GM21447 (cell line): ENCODE data around the gene EPB41L4B.
"Not testable (repeated sequence)": the region's sequence is repeated elsewhere in the genome, so short reads cannot be mapped to it uniquely, and the experiment has no call there.

Source experiments
- ATAC-seq: cut with Tn5 transposase; IDR thresholded peaks from one replicate; pipeline ENCODE4 v1.9.1; 2021; ENCODE audit not compliant: unreplicated experiment

EPB41L4B gene

DNA sequence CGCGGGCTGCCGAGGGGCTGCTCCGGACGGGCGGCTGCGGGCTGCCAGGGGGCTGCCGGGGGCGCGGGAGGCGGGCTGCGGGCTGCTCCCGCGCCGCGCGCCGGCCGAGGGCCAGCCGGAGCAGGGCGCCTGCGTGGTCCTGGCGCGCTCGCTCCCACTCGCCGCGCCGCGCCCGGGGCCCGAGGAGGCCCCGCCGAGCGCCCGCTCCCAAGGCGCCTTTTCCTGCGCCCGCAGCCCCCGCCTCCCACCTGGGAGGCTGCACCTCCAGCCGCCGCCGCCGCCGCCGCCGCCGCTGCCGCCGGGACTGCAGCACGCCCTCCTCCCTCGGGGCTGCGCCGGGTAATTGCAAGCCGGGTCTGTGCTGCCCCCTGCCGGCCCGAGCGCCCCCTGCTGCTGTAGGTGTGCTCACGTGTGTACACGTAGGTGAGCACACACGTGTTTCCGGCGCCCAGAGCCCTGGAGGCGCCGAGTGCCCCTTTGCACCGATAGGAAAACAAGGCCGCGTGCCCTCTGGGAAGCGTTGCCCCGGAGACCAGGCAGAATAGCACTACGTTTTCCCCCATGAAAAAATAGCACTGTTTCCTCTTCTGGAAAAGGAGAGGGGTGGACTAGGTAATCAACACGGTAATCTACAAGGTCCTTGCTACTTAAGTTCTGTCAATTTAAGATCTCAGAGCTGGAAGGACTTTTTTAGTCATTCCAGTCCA lies at the start of gene EPB41L4B:
EPB41L4B (minus strand) TSS at position 318 of the 707 bp plus-strand sequence. CDS start 613 bp downstream, outside the sequence.
- ATAC-seq, result peak; percentile 95

DNA sequence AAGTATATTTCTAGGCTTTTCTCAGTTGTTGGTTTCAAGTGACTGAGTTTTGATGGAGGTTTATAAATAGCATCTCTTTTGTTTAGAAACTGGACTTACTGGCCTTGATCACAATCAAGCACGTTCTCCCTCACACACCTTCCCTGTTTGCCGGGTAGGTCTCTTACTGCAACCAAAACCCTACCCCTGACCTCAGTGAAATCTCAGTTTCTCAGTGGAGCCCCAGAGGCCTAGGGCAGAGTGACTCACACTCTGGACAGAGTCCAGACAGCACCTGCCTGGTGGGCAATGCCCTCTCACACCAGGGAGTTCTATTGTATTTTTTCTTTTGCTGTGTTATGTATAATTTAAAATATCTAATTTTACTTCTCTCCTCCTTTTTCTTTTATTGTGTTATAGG lies 48.4 kb upstream of the EPB41L4B start:
- peak; percentile 75 for ATAC-seq

DNA sequence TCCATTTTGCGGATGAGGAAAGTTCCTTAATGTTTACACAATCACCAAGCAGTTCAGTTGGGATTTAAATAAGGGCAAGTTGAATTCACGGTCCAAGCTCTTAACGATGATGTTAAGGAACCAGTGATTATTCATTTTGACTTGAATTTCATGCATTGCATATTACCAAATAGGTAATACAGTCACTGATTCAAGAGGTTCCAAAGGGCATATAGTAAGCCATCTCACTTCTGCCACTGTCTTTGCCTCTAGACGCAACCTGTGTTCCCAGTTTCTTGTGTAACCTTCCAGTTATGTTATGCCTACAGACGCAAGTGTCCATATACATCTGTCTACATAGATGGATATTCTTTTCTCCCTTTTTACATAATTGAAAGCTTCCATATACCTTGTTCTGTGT lies 39.9 kb upstream of the EPB41L4B start:
- ATAC-seq, result no peak

DNA sequence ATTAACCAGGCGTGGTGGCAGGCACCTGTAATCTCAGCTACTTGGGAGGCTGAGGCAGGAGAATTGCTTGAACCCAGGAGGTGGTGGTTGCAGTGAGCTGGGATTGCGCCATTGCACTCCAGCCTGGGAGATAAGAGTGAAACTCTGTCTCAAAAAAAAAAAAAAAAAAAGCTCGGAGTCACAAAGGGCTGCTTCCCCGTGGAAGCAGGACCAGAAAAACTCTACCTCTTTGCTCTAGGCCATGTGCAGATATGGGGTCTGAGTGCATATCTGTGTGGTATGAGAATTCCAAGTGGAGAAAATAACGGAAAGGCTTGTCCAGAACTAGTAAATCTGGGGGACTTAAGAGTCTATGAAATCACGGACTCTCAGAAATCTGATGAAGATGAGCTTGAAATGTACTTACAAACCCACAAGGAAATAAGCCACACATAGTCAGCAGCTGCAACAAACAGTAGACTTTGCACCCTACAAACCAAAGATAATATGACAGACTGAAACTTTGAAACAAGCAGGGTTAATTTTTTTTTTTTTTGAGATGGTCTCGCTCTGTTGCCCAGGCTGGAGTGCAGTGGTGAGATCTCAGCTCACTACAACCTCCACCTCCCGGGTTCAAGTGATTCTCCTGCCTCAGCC lies 38.2 kb upstream of the EPB41L4B start:
- not testable (repeated sequence) for ATAC-seq

DNA sequence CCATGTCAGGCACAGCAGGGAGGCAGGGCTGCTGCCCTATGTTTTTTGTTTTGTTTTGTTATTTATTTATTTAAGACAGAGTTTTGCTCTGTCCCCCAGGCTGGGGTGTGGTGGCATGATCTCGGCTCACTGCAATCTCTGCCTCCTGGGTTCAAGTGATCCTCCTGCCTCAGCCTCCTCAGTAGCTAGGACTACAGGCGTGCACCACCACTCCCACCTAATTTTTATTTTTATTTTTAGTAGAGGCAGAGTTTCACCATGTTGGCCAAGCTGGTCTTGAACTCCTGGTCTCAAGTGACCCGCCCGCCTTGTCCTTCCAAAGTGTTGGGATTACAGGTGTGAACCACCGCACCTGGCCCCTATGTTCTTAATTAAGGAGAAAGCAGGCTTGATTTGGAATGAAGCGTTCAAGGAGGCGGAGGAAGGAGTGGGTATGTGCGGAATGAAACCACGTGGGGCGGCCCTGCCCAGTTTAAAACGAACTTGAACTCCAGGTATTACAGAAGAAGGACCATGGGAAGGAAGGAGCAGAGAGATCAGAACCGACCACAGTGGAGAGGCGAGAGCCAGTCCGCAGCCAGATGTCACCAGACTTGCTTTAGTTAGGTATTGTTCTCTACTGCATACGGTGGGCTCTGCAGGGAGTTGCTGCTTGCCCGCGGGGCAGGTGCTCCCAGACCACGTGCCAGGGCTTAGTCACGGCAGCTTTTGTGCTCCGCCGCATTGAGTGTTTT lies 34.9 kb upstream of the EPB41L4B start:
- ATAC-seq, result no peak

DNA sequence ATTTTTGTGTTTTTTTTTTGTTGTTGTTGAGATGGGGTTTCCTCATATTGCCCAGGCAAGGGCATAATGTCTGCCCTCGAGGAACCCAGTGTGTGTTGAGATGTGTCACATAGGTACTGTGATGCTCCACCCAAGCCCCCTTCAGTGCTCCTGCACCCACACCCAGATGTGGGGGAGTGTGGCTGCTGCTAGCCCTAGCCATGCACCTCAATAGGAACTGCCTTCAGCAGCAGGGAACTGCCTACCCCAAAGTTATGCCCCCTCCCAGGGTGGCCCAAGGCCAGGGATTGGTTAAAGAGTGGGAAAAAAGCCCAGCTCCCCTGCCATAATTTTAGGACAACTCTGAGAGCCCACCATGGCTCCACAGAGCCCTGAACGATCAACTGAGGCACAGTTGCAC lies 33.3 kb upstream of the EPB41L4B start:
- ATAC-seq, result no peak

DNA sequence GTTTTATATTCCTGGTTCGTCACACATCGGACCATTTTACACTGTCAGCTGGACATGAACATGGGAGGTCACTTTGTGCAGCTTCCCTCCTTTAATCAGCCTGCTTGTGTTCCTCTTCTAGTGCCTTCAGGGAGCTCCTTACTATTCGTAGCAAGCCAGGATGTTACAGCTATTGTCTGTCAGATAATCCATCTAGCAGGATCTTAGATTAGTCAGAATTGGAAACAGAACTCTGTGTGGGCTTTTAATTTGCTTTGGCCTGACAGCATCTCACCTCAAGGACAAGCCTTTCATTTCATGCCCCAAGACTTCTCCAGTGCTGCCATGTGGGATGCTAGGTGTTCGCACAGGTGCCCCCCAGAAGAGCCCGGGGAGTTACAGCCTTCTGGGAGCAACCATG lies 30.2 kb upstream of the EPB41L4B start:
- no peak for ATAC-seq

DNA sequence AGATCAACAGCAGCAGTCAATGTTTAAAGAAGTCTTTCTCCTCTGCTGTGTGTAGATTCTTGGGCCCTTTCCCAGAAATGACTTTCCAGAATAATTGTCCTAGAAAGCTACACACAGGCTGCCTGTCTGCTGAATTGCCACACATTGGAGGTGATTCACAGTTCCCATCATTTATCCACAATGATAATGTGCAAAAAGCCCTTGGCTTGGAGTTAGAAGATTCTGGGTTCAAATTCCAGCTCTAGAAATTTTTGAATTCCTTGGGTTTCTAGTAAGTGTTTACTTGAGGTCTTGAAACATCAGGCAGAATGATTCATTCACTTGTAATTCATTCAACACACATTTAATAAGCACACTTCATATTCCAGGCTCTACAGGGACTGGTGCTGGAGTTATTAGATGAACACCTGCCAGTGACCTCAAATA lies 28.6 kb upstream of the EPB41L4B start:
- no peak for ATAC-seq

DNA sequence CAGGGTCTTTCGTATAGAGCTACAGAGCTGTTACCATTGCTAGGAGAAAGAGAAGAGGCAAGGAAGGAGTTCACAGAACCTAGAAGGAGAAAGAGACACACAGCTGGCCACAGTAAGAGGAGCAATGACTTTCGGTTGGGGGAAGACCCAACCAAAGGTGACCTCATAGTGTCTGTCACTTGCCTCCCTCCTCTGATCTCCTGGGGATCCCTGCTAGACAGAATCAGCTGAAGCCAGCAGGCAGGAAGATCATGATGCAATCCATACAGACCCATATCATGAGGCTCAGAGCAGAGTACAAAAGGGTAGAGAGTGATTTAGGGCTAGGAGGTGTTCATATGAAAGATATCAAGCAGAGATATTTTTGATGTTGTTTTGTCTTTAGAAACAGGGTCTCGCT lies 26.0 kb upstream of the EPB41L4B start:
- no peak for ATAC-seq

DNA sequence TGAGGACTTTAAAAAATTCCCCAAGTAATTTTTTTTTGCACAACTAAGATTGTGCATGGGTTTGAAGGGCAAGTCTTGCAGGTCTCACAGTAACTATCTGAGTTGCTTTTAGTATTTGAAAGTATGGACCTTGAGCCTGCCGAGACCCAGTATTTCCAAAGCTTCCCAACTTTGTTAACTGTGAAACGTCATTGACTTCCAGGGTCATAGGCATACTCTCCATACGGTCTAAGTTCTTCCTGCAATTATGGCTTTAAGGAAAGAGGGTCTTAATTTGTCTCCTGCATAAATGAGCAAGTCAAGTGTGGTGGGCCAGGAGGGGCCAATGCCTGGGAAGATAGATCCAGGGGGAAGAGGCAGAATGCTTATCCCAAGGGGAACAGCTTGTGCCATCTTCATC lies 24.0 kb upstream of the EPB41L4B start:
- ATAC-seq, result no peak

DNA sequence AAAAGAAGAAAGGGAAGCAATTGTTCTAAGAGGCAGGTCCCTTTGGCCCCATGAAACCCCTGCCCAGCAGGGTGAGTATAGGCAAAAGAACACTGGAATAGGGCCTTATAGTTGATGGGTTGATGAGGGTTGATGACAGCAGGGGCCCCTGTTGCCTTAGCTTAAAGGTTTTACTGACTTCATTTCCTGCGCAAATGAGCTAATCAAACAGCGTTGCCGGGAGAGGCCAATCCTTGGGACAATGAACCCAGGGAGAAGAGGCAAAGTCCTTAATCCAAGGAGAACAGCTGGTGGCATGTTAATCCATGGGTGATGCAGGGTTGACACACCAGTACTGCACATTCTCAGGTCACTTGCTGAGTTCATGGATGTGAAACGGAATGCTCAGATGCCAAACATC lies 22.0 kb upstream of the EPB41L4B start:
- ATAC-seq, result no peak

DNA sequence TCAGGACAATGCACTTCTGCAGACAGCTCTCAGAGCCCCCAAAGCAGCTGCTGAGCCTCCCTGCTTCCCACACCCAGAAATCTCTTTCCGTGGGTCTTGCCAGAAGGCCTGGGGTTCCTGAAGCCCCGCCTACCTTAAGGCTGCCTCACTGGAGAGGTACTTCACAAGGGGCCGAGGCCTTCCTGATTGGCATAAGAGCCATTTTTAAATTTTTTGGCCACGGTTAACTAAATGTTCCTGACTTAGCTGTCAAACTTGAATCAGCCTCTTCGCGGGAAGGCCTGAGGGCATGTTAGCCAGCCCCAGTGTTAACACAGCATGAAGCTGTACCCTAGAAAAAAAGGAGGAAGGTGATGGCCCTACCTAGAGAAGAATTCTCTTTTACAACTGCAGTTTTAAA lies 20.7 kb upstream of the EPB41L4B start:
- ATAC-seq, result no peak

DNA sequence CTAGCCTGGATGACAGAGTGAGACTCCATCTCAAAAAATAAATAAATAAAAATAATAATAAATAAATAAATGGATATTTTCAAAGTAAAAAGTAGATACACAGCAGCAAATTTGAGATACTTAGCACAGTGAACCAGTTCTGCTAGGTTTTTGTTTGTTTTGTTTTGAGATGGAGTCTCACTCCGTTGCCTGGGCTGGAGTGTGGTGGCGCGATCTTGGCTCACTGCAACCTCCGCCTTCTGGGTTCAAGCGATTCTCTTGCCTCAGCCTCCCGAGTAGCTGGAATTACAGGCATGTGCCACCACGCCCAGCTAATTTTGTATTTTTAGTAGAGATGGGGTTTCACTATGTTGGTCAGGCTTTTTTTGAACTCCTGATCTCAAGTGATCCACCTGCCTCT lies 20.1 kb upstream of the EPB41L4B start:
- ATAC-seq, result not testable (repeated sequence)

DNA sequence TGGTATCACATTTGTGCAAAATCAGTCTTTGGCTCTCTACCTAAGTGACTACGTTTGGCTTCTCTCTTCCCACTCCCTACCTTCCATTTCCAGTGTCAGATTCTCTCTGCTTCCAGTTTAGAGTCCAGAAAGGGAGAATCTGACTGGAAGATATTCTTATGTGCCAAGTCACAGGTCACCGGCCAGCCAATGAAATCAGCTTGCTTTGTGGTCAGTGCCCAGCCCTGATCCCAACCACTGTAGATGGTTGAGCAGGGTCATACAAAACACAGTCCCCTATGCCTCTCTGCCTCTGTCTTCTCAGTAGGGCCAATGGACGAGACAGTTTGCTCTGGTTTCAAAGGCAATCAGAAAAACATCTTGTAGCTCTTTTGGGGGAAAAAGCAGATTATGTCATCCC lies 15.6 kb upstream of the EPB41L4B start:
- ATAC-seq, result no peak

DNA sequence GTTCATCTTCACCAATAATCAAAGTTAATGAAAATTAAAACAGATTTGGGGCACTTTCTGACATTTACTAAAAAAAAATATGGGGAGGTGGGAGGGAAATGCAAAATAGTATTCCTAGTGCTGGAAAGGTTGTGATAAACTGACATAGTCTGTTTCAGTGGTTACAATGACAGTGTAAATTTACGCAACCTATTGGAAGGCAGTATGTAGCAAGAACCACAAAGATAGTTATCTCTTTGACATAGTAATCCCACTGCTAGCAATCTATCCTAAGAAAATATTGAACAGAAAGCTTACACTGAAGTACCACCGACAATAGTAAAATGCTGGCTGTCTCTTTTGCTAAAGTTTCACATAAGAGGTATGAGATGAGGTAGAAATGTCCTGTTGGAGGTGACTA lies 15.1 kb upstream of the EPB41L4B start:
- no peak for ATAC-seq

DNA sequence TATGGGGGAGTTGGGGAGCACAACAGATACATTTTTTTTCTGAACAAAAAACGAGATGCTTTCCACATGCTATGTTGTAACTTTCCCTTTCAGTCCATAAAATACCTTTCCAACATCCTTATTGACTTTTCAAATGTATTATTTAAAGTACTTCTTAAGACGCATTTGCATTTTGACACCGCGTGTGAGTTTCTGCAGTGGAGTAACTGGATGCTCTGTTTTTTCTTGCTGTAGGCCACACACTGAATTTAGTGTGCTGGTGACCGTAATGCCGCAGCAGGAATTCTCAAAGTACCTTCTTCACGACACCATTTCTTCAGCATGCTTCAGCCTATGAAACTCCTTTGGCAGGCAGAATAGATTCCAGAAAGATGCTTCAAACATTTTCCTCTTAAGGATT lies 14.3 kb upstream of the EPB41L4B start:
- ATAC-seq, result no peak

DNA sequence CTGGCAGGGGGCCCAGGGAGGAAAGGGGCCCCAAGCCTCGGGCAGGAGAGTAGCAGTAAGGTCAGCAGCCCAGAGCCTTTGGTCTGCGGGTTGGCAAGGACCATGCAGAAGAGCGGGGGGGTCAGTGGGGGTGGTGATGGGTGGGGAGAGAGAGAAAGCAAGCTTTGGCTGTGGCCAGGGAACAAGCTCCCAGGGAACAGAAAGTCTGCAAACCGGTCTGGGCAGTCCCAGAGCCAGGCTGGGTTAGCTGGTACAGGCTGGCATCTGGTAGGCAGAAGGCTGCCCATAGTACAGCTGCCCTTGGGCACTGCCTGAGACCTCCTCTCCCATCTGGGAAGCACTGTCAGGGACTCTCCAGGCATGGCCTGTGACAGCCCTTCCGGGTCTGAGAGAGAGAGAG lies 10.5 kb upstream of the EPB41L4B start:
- no peak for ATAC-seq

DNA sequence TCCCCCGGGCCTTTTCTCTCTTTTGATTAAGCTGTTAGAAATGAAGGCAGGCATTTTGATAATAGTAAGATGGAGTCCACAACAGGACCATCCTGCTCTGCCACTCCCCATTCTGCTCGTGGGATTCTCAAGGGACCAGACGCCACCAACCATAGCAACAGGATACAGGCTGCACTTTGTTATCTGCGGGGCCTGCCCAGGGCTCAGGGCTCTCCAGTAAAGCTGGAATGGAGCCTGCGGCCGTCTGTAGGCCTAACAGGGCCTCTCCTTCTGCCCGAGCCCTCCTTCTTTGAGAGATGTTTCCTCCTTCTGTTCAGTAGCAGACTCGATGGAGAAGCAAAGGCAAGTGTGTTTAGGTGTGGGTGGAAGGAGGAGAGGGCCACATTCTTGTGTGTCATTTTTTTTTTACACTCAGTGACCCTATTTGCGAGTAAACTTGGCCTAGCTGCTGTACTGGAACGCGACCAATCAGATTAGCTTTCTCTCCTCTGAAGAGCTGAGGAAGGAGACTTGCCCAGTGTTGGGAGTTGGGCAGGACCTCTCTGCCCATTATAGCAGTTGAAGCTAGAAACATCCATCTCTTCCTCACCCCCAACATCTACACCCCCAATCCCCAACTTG lies 8.9 kb upstream of the EPB41L4B start:
- no peak for ATAC-seq

DNA sequence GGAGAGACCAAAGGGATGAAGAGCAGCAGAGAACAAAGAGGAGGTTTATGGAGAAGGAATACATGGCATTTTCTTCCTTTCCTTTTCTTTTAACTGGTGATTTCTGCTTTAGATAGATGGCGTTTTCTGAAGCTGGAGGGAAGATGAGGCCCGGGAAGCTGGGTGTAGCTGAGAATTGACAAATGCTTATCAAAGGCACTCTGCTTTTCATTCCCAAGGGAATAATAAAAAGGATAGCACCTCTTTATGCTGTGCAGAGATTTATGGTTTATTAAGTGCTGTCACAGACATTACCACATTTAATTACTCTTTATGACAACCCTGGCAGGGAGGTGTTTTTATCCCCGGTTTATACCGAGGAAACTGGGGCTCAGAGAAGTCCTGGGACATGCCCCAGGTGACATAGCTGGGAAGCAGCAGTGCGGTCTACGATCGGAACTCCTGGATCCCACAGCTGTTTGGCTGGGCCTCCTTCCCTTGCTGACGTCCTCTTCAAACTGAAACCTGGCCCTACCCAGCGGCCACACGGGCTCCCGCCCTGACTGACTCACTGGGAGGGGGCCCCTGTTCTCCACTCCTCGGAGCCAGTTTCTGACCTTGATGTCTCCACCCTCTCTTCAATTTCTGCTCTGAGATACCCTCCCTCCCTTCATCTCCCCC lies 8.2 kb upstream of the EPB41L4B start:
- no peak for ATAC-seq

DNA sequence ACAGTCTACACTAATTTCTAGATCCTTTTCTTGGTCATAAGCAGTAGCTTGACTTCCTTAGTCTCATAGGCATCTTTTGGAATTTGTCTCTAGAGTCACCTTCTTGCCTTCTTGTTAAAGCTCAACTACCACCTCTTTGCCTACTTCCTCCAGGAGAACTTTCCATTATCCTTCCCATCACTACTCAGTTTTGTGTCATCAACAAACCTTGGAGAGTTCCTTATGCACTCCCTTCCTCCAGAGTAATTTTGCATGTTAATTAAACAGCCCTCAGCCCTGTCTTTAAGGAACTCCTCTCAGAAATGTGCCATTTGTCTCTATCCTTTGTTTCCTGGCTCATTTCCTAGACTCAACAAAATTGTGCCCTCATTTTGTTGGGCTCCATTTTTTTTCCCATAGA lies 4.2 kb upstream of the EPB41L4B start:
- ATAC-seq, result no peak

DNA sequence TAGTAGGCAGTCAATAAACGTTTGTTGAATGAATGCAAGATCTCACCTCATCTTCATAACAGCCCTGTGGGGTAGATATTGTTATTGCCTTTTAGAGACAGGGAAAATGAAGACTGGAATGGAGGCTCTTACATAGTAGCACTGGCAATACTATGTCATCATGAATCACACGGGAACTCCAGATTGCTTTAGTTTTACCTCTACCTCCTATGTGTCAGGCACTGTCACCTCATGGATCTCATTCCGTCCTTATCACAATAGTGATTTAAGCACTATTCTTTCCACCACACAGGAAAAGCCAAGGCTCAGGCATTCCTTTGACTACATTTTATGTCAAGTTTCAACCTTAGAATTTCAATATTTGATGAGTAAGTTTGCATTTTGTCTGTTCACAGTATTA lies 2.9 kb upstream of the EPB41L4B start:
- no peak for ATAC-seq
